ENCODE measurements around the gene CDON. TPM values are rescaled to one million over a fixed set of nuclear protein-coding genes. Genes with fewer than 3 reads are reported as not detected.
"Not testable (repeated sequence)": the region's sequence is repeated elsewhere in the genome, so short reads cannot be mapped to it uniquely, and the experiment has no call there.

The CDON gene
- total RNA-seq, 2 donors from 2014 or later, result 2.0 TPM

- Mint-ChIP-seq H3K4me3 (no peak overlapping the region), H3K27me3 (peaks cover 6% of the 10 kb centered on the region), H3K36me3 (ENCODE audit: low read depth) (no peaks in the 10 kb centered on the region)
Measured at GRCh38 chr11:126051117-126051516, 11.5 kb downstream of the CDON start.

GRCh38 chr11:126049159-126049558 is 13.5 kb downstream of the CDON start:
- H3K9me3 ChIP-seq (ENCODE audit: control insufficient read depth, low read length, poor library complexity, severe bottlenecking), result no peaks in the 10 kb centered on the region
- Mint-ChIP-seq H3K4me1 (no peaks in the 10 kb centered on the region), H3K36me3 (ENCODE audit: low read depth) (no peaks in the 10 kb centered on the region), H3K27ac (no peak overlapping the region), H3K4me3 (no peak overlapping the region), H3K27me3 (no peaks in the 10 kb centered on the region)
- ATAC-seq (no peak), DNase-seq (no peak)

More at GRCh38 chr11:126051117-126051516, 11.5 kb downstream of the CDON start:
- DNase-seq (no peak), ATAC-seq (no peak)
- Mint-ChIP-seq H3K27ac (no peak overlapping the region), H3K4me1 (no peaks in the 10 kb centered on the region)
- H3K9me3 ChIP-seq (ENCODE audit: control insufficient read depth, low read length, poor library complexity, severe bottlenecking), result no peaks in the 10 kb centered on the region

GRCh38 chr11:126048197-126048596 is 14.5 kb downstream of the CDON start:
- DNase-seq (no peak), ATAC-seq (no peak)
- Mint-ChIP-seq H3K27ac (no peak overlapping the region), H3K36me3 (ENCODE audit: low read depth) (no peaks in the 10 kb centered on the region), H3K4me3 (no peak overlapping the region), H3K4me1 (no peaks in the 10 kb centered on the region), H3K27me3 (no peaks in the 10 kb centered on the region)
- no peaks in the 10 kb centered on the region for H3K9me3 ChIP-seq (ENCODE audit: control insufficient read depth, low read length, poor library complexity, severe bottlenecking)

GRCh38 chr11:126046570-126047195 is 16.0 kb downstream of the CDON start:
- Mint-ChIP-seq H3K36me3 (ENCODE audit: low read depth) (no peaks in the 10 kb centered on the region), H3K27me3 (no peaks in the 10 kb centered on the region), H3K4me1 (no peaks in the 10 kb centered on the region), H3K27ac (no peak overlapping the region), H3K4me3 (no peak overlapping the region)
- DNase-seq, result no peak
- no peaks in the 10 kb centered on the region for H3K9me3 ChIP-seq (ENCODE audit: control insufficient read depth, low read length, poor library complexity, severe bottlenecking)
- no peak for ATAC-seq

GRCh38 chr11:126039485-126040271 is 23.0 kb downstream of the CDON start:
- no peaks in the 10 kb centered on the region for H3K36me3 Mint-ChIP-seq (ENCODE audit: low read depth)
- H3K4me1 Mint-ChIP-seq, result peaks cover 3% of the 10 kb centered on the region
- H3K9me3 ChIP-seq (ENCODE audit: control insufficient read depth, low read length, poor library complexity, severe bottlenecking), result no peaks in the 10 kb centered on the region
- no peak overlapping the region for H3K4me3 Mint-ChIP-seq
- ATAC-seq (no peak), DNase-seq (no peak)
- no peaks in the 10 kb centered on the region for H3K27me3 Mint-ChIP-seq
- no peak overlapping the region for H3K27ac Mint-ChIP-seq

GRCh38 chr11:126035718-126036117 is 26.9 kb downstream of the CDON start:
- peaks cover 13% of the 10 kb centered on the region for H3K27me3 Mint-ChIP-seq
- peaks cover 5% of the 10 kb centered on the region for H3K36me3 Mint-ChIP-seq (ENCODE audit: low read depth)
- no peaks in the 10 kb centered on the region for H3K9me3 ChIP-seq (ENCODE audit: control insufficient read depth, low read length, poor library complexity, severe bottlenecking)
- H3K4me3 Mint-ChIP-seq, result no peak overlapping the region
- peaks cover 3% of the 10 kb centered on the region for H3K4me1 Mint-ChIP-seq
- no peak for ATAC-seq
- no peak for DNase-seq
- no peak overlapping the region for H3K27ac Mint-ChIP-seq

GRCh38 chr11:126034933-126035425 is 27.7 kb downstream of the CDON start:
- ATAC-seq (no peak), DNase-seq (no peak)
- Mint-ChIP-seq H3K27me3 (peaks cover 14% of the 10 kb centered on the region), H3K4me3 (no peak overlapping the region), H3K36me3 (ENCODE audit: low read depth) (peaks cover 5% of the 10 kb centered on the region), H3K4me1 (peaks cover 3% of the 10 kb centered on the region), H3K27ac (no peak overlapping the region)
- no peaks in the 10 kb centered on the region for H3K9me3 ChIP-seq (ENCODE audit: control insufficient read depth, low read length, poor library complexity, severe bottlenecking)

- DNase-seq (no peak), ATAC-seq (no peak)
- Mint-ChIP-seq H3K27me3 (peaks cover 19% of the 10 kb centered on the region), H3K4me1 (no peaks in the 10 kb centered on the region), H3K27ac (no peak overlapping the region), H3K36me3 (ENCODE audit: low read depth) (peaks cover 5% of the 10 kb centered on the region), H3K4me3 (no peak overlapping the region)
- no peaks in the 10 kb centered on the region for H3K9me3 ChIP-seq (ENCODE audit: control insufficient read depth, low read length, poor library complexity, severe bottlenecking)
Measured at GRCh38 chr11:126034039-126034932, 28.4 kb downstream of the CDON start.

GRCh38 chr11:126032375-126032774 is 30.3 kb downstream of the CDON start:
- Mint-ChIP-seq H3K4me1 (no peaks in the 10 kb centered on the region), H3K4me3 (no peak overlapping the region), H3K27ac (no peak overlapping the region), H3K27me3 (peaks cover 19% of the 10 kb centered on the region), H3K36me3 (ENCODE audit: low read depth) (peaks cover 5% of the 10 kb centered on the region)
- no peak for ATAC-seq
- H3K9me3 ChIP-seq (ENCODE audit: control insufficient read depth, low read length, poor library complexity, severe bottlenecking), result no peaks in the 10 kb centered on the region
- DNase-seq, result no peak

- H3K9me3 ChIP-seq (ENCODE audit: control insufficient read depth, low read length, poor library complexity, severe bottlenecking), result no peaks in the 10 kb centered on the region
- ATAC-seq (no peak), DNase-seq (no peak)
- peaks cover 5% of the 10 kb centered on the region for H3K36me3 Mint-ChIP-seq (ENCODE audit: low read depth)
- no peak overlapping the region for H3K27ac Mint-ChIP-seq
- no peaks in the 10 kb centered on the region for H3K4me1 Mint-ChIP-seq
- no peak overlapping the region for H3K4me3 Mint-ChIP-seq
- peaks cover 19% of the 10 kb centered on the region for H3K27me3 Mint-ChIP-seq
Measured at GRCh38 chr11:126029805-126030204, 32.9 kb downstream of the CDON start.

- H3K4me3 Mint-ChIP-seq, result no peak overlapping the region
- H3K4me1 Mint-ChIP-seq, result no peaks in the 10 kb centered on the region
- H3K27me3 Mint-ChIP-seq, result peaks cover 19% of the 10 kb centered on the region
- no peak for ATAC-seq
- no peak overlapping the region for H3K27ac Mint-ChIP-seq
- no peak for DNase-seq
- H3K36me3 Mint-ChIP-seq (ENCODE audit: low read depth), result peaks cover 5% of the 10 kb centered on the region
- no peaks in the 10 kb centered on the region for H3K9me3 ChIP-seq (ENCODE audit: control insufficient read depth, low read length, poor library complexity, severe bottlenecking)
Measured at GRCh38 chr11:126029237-126029636, 33.4 kb downstream of the CDON start.

GRCh38 chr11:126028534-126028933 is 34.1 kb downstream of the CDON start:
- ATAC-seq; H3K4me3 Mint-ChIP-seq; H3K27ac Mint-ChIP-seq; H3K9me3 ChIP-seq (ENCODE audit: control insufficient read depth, low read length, poor library complexity, severe bottlenecking); H3K4me1 Mint-ChIP-seq; H3K36me3 Mint-ChIP-seq (ENCODE audit: low read depth); DNase-seq: not testable (repeated sequence)
- peaks cover 15% of the 10 kb centered on the region for H3K27me3 Mint-ChIP-seq

- H3K36me3 Mint-ChIP-seq (ENCODE audit: low read depth), result no peaks in the 10 kb centered on the region
- no peaks in the 10 kb centered on the region for H3K9me3 ChIP-seq (ENCODE audit: control insufficient read depth, low read length, poor library complexity, severe bottlenecking)
- H3K4me1 Mint-ChIP-seq, result no peaks in the 10 kb centered on the region
- ATAC-seq, result no peak
- no peak for DNase-seq
- H3K27me3 Mint-ChIP-seq, result peaks cover 15% of the 10 kb centered on the region
- H3K27ac Mint-ChIP-seq, result no peak overlapping the region
- no peak overlapping the region for H3K4me3 Mint-ChIP-seq
Measured at GRCh38 chr11:126026579-126026978, 36.1 kb downstream of the CDON start.

Data from T-helper 17 cell (primary cell).